Mammary microvascular endothelial cell (primary cell): ENCODE measurements around the gene MOB3A. TPM values are rescaled to one million over a fixed set of nuclear protein-coding genes. Genes with fewer than 3 reads are reported as not detected.

Source experiments
- total RNA-seq: library from RNA; depleted of rRNA; stranded (reverse); fragments of >200 nt; gene quantifications from 2 replicates; pipeline ENCODE4 v1.2.3, GENCODE V29; 2015

The MOB3A gene
- 51.0 and 64.3 TPM in 2 replicates for total RNA-seq

DNA sequence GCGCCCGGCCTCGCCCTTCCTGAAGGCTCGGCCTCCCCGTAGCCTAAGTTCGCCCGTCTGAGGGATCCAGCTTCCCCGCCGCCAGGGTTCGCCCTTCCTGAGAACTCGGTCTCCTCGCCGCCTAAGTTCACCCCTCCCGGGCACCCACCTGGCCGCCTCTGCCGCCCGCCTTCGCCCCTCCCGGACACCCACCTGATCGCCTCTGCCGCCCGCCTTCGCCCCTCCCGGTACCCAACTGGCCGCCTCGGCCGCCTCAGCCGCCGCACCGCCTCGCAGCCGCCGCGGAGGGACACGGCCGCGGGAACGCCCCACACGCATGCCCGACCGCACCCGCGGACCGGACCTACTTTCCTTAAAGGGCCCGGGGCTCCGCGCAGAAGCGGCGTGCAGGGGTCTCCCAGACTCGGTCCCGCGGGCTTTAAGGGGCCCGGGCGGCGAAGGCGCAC, at the start of gene MOB3A:
MOB3A (minus strand) TSS at position 293 of the 446 bp plus-strand sequence. CDS start 17,766 bp downstream, outside the sequence.

DNA sequence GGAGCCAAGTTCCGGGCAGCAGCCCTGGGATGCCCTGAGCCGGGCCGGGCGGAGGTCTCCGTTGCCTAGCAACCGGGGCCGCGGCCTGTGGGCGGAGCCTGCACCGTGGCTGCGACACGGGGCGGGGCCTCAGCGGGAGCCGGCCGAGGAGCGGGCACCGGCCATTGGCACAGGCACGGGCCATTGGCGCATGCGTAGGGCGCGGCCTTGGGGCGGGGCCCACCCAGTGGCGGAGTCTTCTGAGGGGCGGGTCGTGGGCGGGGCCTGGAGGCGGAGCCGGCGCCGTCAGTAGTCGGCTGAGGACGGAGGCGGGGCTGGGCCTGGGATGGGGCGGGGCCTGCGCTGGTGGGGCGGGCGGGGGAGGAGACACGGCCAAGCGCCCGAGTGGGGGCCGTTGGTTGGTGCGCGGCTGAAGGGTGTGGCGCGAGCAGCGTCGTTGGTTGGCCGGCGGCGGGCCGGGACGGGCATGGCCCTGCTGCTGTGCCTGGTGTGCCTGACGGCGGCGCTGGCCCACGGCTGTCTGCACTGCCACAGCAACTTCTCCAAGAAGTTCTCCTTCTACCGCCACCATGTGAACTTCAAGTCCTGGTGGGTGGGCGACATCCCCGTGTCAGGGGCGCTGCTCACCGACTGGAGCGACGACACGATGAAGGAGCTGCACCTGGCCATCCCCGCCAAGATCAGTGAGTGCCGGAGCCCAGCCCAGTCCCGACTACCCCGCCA, 515 bp upstream of the MOB3A start, which contains the start of gene IZUMO4:
IZUMO4 (plus strand) TSS at position 436 of the 723 bp plus-strand sequence; CDS start at position 467, 31 bp downstream.

DNA sequence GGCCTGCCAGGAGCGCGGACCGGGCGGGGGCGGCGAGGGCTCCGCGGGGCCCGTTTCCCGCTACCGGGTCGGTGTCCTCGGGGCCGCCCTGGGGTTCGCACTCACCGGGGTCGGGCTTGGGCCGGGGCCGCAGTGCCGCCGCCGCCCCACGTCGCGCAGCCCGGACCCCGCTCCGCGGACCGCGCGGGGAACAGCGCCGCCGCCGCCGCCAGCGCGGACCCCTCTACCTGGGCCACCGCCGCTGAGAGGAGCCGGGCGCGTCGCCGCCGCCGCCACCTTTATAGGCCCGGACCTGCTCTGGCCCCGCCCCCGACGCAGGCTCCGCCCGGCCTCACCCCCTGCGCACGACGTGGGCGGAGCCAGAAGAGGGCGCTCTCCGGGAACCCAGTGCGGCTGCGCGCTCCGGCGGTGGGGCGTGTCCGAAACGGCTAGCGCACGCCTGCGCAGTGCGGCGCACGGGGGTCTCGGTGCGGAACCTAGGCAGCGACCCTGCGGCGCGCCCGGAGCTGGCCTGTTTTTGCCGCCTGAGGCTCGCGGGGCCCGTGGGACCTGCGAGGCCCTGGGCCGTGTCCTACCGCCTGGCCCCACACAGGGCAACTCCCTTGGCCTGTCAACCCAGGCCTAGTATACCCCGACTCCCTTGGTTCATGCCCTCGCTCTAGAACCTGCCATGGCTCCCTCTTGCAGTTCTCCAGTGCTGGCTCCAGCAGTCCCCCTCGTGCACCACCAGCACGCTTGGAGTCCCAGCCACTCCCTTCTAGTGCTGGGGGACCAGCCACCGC, 44.9 kb downstream of the MOB3A start, which contains the start of gene MKNK2:
MKNK2 (minus strand) TSS at position 254 of the 782 bp plus-strand sequence. CDS start 393 bp downstream, outside the sequence.

Other genes with a start within 250 kb of the MOB3A start
- 12.6 and 14.9 TPM in 2 replicates for gene REXO1, start 247.8 kb downstream of the MOB3A start, total RNA-seq
- gene KLF16, start 232.7 kb downstream of the MOB3A start, total RNA-seq, result 15.8 and 17.9 TPM in 2 replicates
- gene ABHD17A, start 210.8 kb downstream of the MOB3A start, total RNA-seq, result 162 and 184 TPM in 2 replicates
- gene ADAT3, start 190.9 kb downstream of the MOB3A start, total RNA-seq, result 5.5 and 12.1 TPM in 2 replicates
- gene SCAMP4, start 190.9 kb downstream of the MOB3A start, total RNA-seq, result 86.3 and 103 TPM in 2 replicates
- gene CSNK1G2, start 155.2 kb downstream of the MOB3A start, total RNA-seq, result 71.2 and 73.0 TPM in 2 replicates
- gene BTBD2, start 80.6 kb downstream of the MOB3A start, total RNA-seq, result 55.8 and 64.6 TPM in 2 replicates
- 84.6 and 90.2 TPM in 2 replicates for gene MKNK2, start 45.1 kb downstream of the MOB3A start, total RNA-seq
- gene IZUMO4, start 589 bp upstream of the MOB3A start, total RNA-seq, result 0.20 and 0.25 TPM in 2 replicates
- 113 and 121 TPM in 2 replicates for gene AP3D1, start 55.2 kb upstream of the MOB3A start, total RNA-seq
- gene DOT1L, start 67.6 kb upstream of the MOB3A start, total RNA-seq, result 12.1 and 15.2 TPM in 2 replicates
- gene PLEKHJ1, start 140.0 kb upstream of the MOB3A start, total RNA-seq, result 60.6 and 70.9 TPM in 2 replicates
- 37.7 and 47.2 TPM in 2 replicates for gene SF3A2, start 140.5 kb upstream of the MOB3A start, total RNA-seq
- gene AMH, start 153.0 kb upstream of the MOB3A start, total RNA-seq, result 0.33 TPM in 1 of 2 replicates, not detected in the other
- not detected in 2 replicates for gene JSRP1, start 160.1 kb upstream of the MOB3A start, total RNA-seq
- not detected in 2 replicates for gene PEAK3, start 185.8 kb upstream of the MOB3A start, total RNA-seq
- not detected in 2 replicates for gene LINGO3, start 211.8 kb upstream of the MOB3A start, total RNA-seq
- 253 and 374 TPM in 2 replicates for gene LSM7, start 232.3 kb upstream of the MOB3A start, total RNA-seq
- gene SPPL2B, start 232.4 kb upstream of the MOB3A start, total RNA-seq, result 23.5 and 33.2 TPM in 2 replicates